Osteoblast (primary cell): ENCODE measurements around the gene APH1A. TPM values are rescaled to one million over a fixed set of nuclear protein-coding genes. Genes with fewer than 3 reads are reported as not detected.
A peak's percentile ranks its signal among the peaks of the same experiment; 100 is the strongest.
"Not testable (repeated sequence)": the region's sequence is repeated elsewhere in the genome, so short reads cannot be mapped to it uniquely, and the experiment has no call there.

Experiments
- DNase-seq: peaks from one replicate; pipeline ENCODE4 v3.0.0; 2011; ENCODE audit warnings: low spot score, mixed read lengths; ENCODE audit not compliant: insufficient read length; ENCODE audit errors: missing footprints
- H2AFZ ChIP-seq: 2 replicates; pipeline ENCODE4 v1.6.0; 2011; ENCODE audit warnings: mild to moderate bottlenecking, low read length
- H3K27ac ChIP-seq: 2 replicates; pipeline ENCODE4 v1.5.1; 2011; ENCODE audit warnings: mild to moderate bottlenecking, low read depth, low read length, moderate library complexity
- H3K27me3 ChIP-seq: 2 replicates; pipeline ENCODE4 v1.6.0; 2012; ENCODE audit warnings: mild to moderate bottlenecking, control low read depth, inconsistent platforms, low read length, moderate library complexity; ENCODE audit not compliant: insufficient read depth
- H3K36me3 ChIP-seq: 2 replicates; pipeline ENCODE4 v1.5.1; 2011; ENCODE audit warnings: mild to moderate bottlenecking, low read length, control low read depth, moderate library complexity; ENCODE audit not compliant: insufficient read depth
- H3K4me1 ChIP-seq: 2 replicates; pipeline ENCODE4 v1.5.1; 2011; ENCODE audit warnings: mild to moderate bottlenecking, low read length, control low read depth, moderate library complexity; ENCODE audit not compliant: insufficient read depth
- H3K4me2 ChIP-seq: 2 replicates; pipeline ENCODE4 v1.6.0; 2011; ENCODE audit warnings: mild to moderate bottlenecking, low read length; ENCODE audit not compliant: insufficient read depth
- H3K4me3 ChIP-seq: fragments of 200-600 bp; sonication (generic); 3 replicates; pipeline ENCODE4 v1.5.1; 2012; ENCODE audit warnings: mild to moderate bottlenecking, low read length, inconsistent platforms; ENCODE audit not compliant: insufficient read depth
- H3K79me2 ChIP-seq: 2 replicates; pipeline ENCODE4 v1.6.0; 2012; ENCODE audit warnings: mild to moderate bottlenecking, low read length, control low read depth, inconsistent platforms; ENCODE audit not compliant: insufficient read depth
- H3K9me3 ChIP-seq: 2 replicates; pipeline ENCODE4 v1.5.1; 2011; ENCODE audit warnings: low read depth, low read length, control low read depth
- H4K20me1 ChIP-seq: 2 replicates; pipeline ENCODE4 v1.6.0; 2012; ENCODE audit warnings: mild to moderate bottlenecking, low read length, control low read depth; ENCODE audit not compliant: insufficient read depth
- CTCF ChIP-seq: IDR thresholded peaks from 2 replicates; pipeline ENCODE4 v1.5.1; 2011; ENCODE audit warnings: mild to moderate bottlenecking, low read depth, low read length, moderate library complexity; ENCODE audit errors: extremely low read depth
- total RNA-seq: library from RNA; depleted of rRNA; stranded (reverse); fragments of >200 nt; gene quantifications from 2 replicates; pipeline ENCODE4 v1.2.3, GENCODE V29; 2012

Gene APH1A
- total RNA-seq, 1 donor = 118 TPM

DNA sequence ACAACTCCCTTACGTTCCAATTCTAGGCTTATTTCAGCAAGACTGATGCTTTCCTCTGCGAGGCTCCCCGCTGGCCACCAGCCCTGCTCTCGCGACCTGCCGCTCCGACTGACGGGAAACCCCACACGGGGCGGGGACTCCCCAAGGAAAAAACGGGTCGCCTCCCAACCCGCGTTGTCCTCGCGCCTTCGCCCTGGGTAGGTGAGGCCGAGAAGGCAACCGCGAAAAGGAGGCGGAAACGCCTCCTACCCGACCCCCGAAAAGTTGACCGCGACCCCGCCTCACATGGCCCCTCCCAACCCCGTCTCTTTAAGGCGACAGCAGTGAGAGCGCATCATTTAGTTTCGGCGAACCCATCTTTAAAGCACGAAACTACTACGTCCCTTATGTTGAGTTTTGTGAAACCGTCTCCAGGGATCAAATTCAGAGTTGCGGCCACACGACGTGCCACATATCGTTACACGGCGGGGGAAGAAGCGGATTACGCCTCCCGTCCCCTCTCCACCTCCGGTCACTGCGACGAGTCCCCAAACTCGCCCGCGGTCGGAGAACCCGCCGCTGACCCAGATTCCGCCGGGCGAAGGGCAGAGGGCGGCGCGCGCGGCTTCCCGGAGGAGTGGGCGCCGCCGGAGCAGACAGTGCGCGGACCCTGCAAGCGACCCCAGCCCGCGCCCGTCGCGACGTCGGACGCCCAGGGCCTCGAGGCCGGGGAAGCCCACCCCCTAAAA is 34.1 kb downstream of the APH1A start:
- Histone ChIP-seq H3K4me1 (peaks cover 16% of the 10 kb centered on the region), H3K9me3 (no peaks in the 10 kb centered on the region), H3K36me3 (peaks cover 5% of the 10 kb centered on the region), H3K27ac (peak overlapping the region; percentile 60), H3K27me3 (no peaks in the 10 kb centered on the region), H4K20me1 (no peaks in the 10 kb centered on the region), H3K79me2 (peaks cover 43% of the 10 kb centered on the region), H3K4me3 (peak overlapping the region; percentile 72), H3K4me2 (peak overlapping the region; percentile 99), H2AFZ (peak overlapping the region; percentile 87)
- TF ChIP-seq CTCF = no peak
- peak; percentile 92 for DNase-seq

DNA sequence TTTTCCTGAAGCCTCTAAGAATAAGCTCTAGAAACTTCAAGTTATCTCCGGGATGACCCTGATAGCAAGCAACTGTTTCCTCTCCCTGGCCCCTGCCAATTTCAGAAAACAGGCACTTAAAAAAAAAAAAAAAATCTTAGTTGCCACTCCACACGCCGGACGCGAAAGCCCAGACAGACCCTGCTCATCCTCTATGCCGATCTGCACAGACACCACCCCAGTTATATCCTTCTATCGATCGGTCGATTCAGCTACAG is 34.6 kb downstream of the APH1A start:
- Histone ChIP-seq H3K4me3 (peak overlapping the region; percentile 72), H3K4me2 (peak overlapping the region; percentile 99), H3K4me1 (peaks cover 16% of the 10 kb centered on the region), H3K27ac (peak overlapping the region; percentile 60), H3K36me3 (peaks cover 6% of the 10 kb centered on the region), H3K79me2 (peaks cover 43% of the 10 kb centered on the region), H4K20me1 (no peaks in the 10 kb centered on the region), H3K9me3 (no peaks in the 10 kb centered on the region), H3K27me3 (no peaks in the 10 kb centered on the region), H2AFZ (peak overlapping the region; percentile 87)
- DNase-seq = no peak
- no peak for TF ChIP-seq CTCF

DNA sequence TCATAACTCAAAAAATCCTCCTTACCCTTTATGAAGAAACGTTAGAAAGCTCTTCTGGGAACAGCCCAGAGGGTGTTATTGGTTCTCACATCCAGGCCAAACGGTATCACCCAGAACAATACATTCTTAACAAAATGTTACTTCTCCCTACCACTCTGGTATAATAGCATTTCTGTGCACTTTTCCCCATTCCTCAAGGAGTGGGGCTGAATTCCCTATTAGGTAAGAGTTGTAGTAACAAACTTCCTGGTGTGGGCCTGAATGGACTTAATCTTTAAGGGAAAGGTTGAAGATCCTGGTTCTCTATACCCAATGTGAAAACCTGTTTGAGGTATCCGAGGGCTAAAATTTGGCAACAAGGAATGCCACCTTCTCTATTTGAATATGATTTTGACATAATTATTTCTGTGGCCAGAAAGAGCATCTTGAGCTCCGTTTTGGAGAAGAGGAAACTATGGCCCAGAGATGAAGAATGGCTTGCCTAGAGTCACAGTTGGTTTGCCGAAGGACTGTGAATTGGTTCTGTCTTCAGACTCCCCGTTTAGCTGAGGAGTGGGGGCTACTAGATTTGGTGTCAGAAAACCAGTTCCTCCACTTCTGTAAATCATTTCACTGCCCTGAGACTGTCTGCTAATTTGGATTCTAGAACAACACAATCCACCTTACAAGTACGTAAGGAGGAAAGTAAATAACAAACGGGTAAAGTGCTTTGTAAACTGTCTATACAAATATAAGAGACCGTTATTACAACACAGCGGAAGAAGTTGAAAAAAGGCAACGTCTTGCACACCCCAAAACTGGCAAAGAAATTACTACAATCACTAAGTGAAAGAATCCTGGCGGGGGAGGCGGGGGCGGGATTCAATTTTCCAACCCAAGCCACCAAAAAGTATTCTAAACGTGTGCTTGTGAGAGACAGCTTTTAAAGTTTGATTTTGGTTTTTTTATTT is 35.2 kb downstream of the APH1A start:
- no peaks in the 10 kb centered on the region for H4K20me1 ChIP-seq
- H3K79me2 ChIP-seq = peaks cover 43% of the 10 kb centered on the region
- no peaks in the 10 kb centered on the region for H3K9me3 ChIP-seq
- peak overlapping the region; percentile 99 for H3K4me2 ChIP-seq
- no peak for TF ChIP-seq CTCF
- peak overlapping the region; percentile 56 for H2AFZ ChIP-seq
- H3K36me3 ChIP-seq = peaks cover 10% of the 10 kb centered on the region
- DNase-seq = peak; percentile 61
- H3K27ac ChIP-seq = peak overlapping the region; percentile 60
- peak overlapping the region; percentile 72 for H3K4me3 ChIP-seq
- H3K4me1 ChIP-seq = peaks cover 16% of the 10 kb centered on the region
- no peaks in the 10 kb centered on the region for H3K27me3 ChIP-seq

- not testable (repeated sequence) for H4K20me1 ChIP-seq, H2AFZ ChIP-seq, H3K36me3 ChIP-seq, H3K4me3 ChIP-seq, H3K9me3 ChIP-seq, H3K27me3 ChIP-seq, DNase-seq
- peaks cover 16% of the 10 kb centered on the region for H3K4me1 ChIP-seq
- peak overlapping the region; percentile 99 for H3K4me2 ChIP-seq
- peaks cover 43% of the 10 kb centered on the region for H3K79me2 ChIP-seq
- peak overlapping the region; percentile 60 for H3K27ac ChIP-seq
These were observed 35.9 kb downstream of the APH1A start for GRCh38 chr1:150232921-150233320.

DNA sequence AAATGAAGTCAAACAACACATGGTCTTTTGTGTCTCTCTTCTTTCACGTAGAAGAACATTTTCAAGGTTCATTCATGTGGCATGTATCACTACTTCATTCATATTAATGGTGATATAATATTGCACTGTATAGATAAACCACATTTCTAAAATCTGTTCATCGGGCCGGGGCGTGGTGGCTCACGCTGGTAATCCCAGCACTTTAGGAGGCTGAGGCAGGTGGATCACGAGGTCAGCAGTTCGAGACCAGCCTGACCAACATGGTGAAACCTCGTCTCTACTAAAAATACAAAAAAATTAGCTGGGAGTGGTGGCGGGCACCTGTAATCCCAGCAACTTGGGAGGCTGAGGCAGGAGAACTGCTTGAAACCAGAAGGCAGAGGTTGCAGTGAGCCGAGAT is 40.6 kb downstream of the APH1A start:
- H3K27ac ChIP-seq, H3K4me1 ChIP-seq, H3K27me3 ChIP-seq, DNase-seq, H3K4me3 ChIP-seq, H4K20me1 ChIP-seq, H3K9me3 ChIP-seq, H2AFZ ChIP-seq, H3K4me2 ChIP-seq: not testable (repeated sequence)
- H3K36me3 ChIP-seq = peaks cover 38% of the 10 kb centered on the region
- peaks cover 25% of the 10 kb centered on the region for H3K79me2 ChIP-seq
